ENCODE results near the gene BICDL1.

GRCh38 chr12:120117961-120118320 lies 128.9 kb downstream of the BICDL1 start:
- TF ChIP-seq EZH2 (IDR thresholded peaks at IDR 0.05; ENCODE audit: borderline replicate concordance, low read depth, low read length, severe bottlenecking), result no peak
- no peak for TF ChIP-seq POLR2AphosphoS5 (IDR thresholded peaks at IDR 0.05; ENCODE audit: insufficient read depth, low read depth, low read length)
- TF ChIP-seq CTCF (IDR thresholded peaks at IDR 0.05; ENCODE audit: extremely low read depth in 1 of 2, insufficient read depth in 1 of 2, low read depth in 1 of 2, low read length in 2 of 2), result no peak
- no peak for TF ChIP-seq POLR2A (IDR thresholded peaks at IDR 0.05; ENCODE audit: low read depth, low read length)
- TF ChIP-seq JUN (IDR thresholded peaks at IDR 0.05; ENCODE audit: borderline replicate concordance, insufficient read depth, insufficient read length, low read depth), result no peak
- no peak for TF ChIP-seq MAX (IDR thresholded peaks at IDR 0.05; ENCODE audit: insufficient read depth, insufficient read length)

Data from endothelial cell of umbilical vein (primary cell).